K562 (cell line): ENCODE data around the gene HTR3C. TPM values are rescaled to one million over a fixed set of nuclear protein-coding genes. Genes with fewer than 3 reads are reported as not detected.

Experiments used
- ATAC-seq: fragments of 200-7000 bp; cut with Tn5 transposase; 3 replicates; pipeline ENCODE4 v1.9.1; 2020; ENCODE audit warnings: moderate library complexity
- BruUV-seq: library from RNA; stranded (reverse); fragments of 400-500 nt; replicated peaks from 2 replicates; lab custom pipeline; 2021; lab: Mats Ljungman, UMichigan
- CTCF ChIA-PET: fragments of 300-600 bp; formaldehyde crosslinking; extraction: SDS; loops from one replicate; lab custom pipeline; 2021; ENCODE audit warnings: low intra/inter-chr PET ratio; lab: Yijun Ruan, JAX
- POLR2A ChIA-PET: fragments of 300-600, 350-650 bp; sonication (Branson Sonifier 250); formaldehyde crosslinking; extraction: SDS; loops from one replicate; lab custom pipeline; 2021; ENCODE audit warnings: antibody characterized with exemption, inconsistent platforms; lab: Yijun Ruan, JAX
- DNase-seq, 4 experiments: peaks; one replicate each; pipeline versions ENCODE4 v3.0.0 to v3.0.0-alpha.2; 2011 to 2018; ENCODE audit warnings: low spot score in 3 of 4, mixed read lengths in 3 of 4; ENCODE audit errors: extremely low read depth in 1 of 4
- FAIRE-seq: peaks from 2 replicates; lab custom pipeline; 2011; peaks lifted over from hg19 to GRCh38; lab: Jason Lieb, UNC
- H2AFZ ChIP-seq: 2 replicates; pipeline ENCODE4 v1.6.0; 2011; ENCODE audit warnings: low read depth, low read length, control low read depth, inconsistent platforms
- H3K27ac ChIP-seq: fragments of 200-600 bp; 3 replicates; pipeline ENCODE4 v1.8.0; 2011; ENCODE audit warnings: low read depth, mild to moderate bottlenecking, control low read depth, inconsistent platforms, low read length, moderate library complexity, mixed read lengths; ENCODE audit errors: extremely low read depth
- H3K27me3 ChIP-seq, 2 experiments: fragments of 300-600 bp in 1 of 2; 2 replicates in 1 of 2; 3 replicates in 1 of 2; pipeline versions ENCODE4 v1.6.0 to v1.8.0; 2011; ENCODE audit warnings: inconsistent platforms in 2 of 2, low read length in 2 of 2, mild to moderate bottlenecking in 1 of 2, mixed read lengths in 1 of 2, moderate library complexity in 1 of 2; ENCODE audit not compliant: control insufficient read depth in 2 of 2, insufficient read depth in 2 of 2
- H3K36me3 ChIP-seq: fragments of 300-600 bp; 3 replicates; pipeline ENCODE4 v1.8.0; 2011; ENCODE audit warnings: mild to moderate bottlenecking, low read length, inconsistent platforms; ENCODE audit not compliant: control insufficient read depth, insufficient read depth
- H3K4me1 ChIP-seq, 2 experiments: fragments of 200-600 bp in 1 of 2; replicated peaks in 1 of 2; 2 replicates in 1 of 2; 3 replicates in 1 of 2; pipeline versions ENCODE4 v1.5.1 to v1.8.0; 2011; ENCODE audit warnings: inconsistent platforms in 2 of 2, low read length in 2 of 2, mild to moderate bottlenecking in 1 of 2, mixed read lengths in 1 of 2, moderate library complexity in 1 of 2; ENCODE audit not compliant: control insufficient read depth in 2 of 2, insufficient read depth in 2 of 2
- H3K4me2 ChIP-seq: 2 replicates; pipeline ENCODE4 v1.6.1; 2011; ENCODE audit warnings: low read length, control low read depth, inconsistent platforms, mixed read lengths; ENCODE audit not compliant: insufficient read depth
- H3K4me3 ChIP-seq: fragments of 200-600 bp; sonication (generic), shearing (Covaris generic); 2 replicates; pipeline ENCODE4 v1.5.1; 2016; ENCODE audit warnings: control low read depth, inconsistent platforms
- H3K79me2 ChIP-seq: fragments of 200-600 bp; 3 replicates; pipeline ENCODE4 v1.8.0; 2011; ENCODE audit warnings: low read length, inconsistent platforms; ENCODE audit not compliant: control insufficient read depth, insufficient read depth
- H3K9ac ChIP-seq, 2 experiments: 2 replicates each; pipeline versions ENCODE4 v1.6.0 to v1.6.1; 2011; ENCODE audit warnings: low read depth in 2 of 2, low read length in 2 of 2, control low read depth in 1 of 2, inconsistent platforms in 1 of 2, mild to moderate bottlenecking in 1 of 2, mixed read lengths in 1 of 2; ENCODE audit not compliant: insufficient read depth in 1 of 2
- H3K9me1 ChIP-seq: one replicate; pipeline ENCODE4 v1.6.0; 2011; ENCODE audit warnings: inconsistent platforms, mild to moderate bottlenecking, low read length, moderate library complexity; ENCODE audit not compliant: control insufficient read depth, insufficient read depth
- H3K9me3 ChIP-seq: replicated peaks from 2 replicates; pipeline ENCODE4 v1.5.1; 2011; ENCODE audit warnings: low read depth, low read length, inconsistent platforms; ENCODE audit not compliant: control insufficient read depth, insufficient read depth
- H4K20me1 ChIP-seq: replicated peaks from 2 replicates; pipeline ENCODE4 v1.6.1; 2011; ENCODE audit warnings: low read length, inconsistent platforms, mixed read lengths; ENCODE audit not compliant: control insufficient read depth, insufficient read depth
- BHLHE40 ChIP-seq: IDR thresholded peaks from 2 replicates; pipeline ENCODE4 v1.6.1; 2011; ENCODE audit warnings: low read length, improper control_type of control experiment
- CC2D1A ChIP-seq: fragments of 450-650 bp; IDR thresholded peaks from 2 replicates; pipeline ENCODE4 v1.6.1; 2017; ENCODE audit warnings: mild to moderate bottlenecking
- CHD2 ChIP-seq: IDR thresholded peaks from 2 replicates; pipeline ENCODE4 v1.6.1; 2011; ENCODE audit warnings: low read depth, low read length
- HMG20B ChIP-seq: fragments of 250-450 bp; sonication (Bioruptor Pico); IDR thresholded peaks from 2 replicates; pipeline ENCODE4 v1.5.0; 2021; ENCODE audit warnings: mild to moderate bottlenecking
- IFI16 ChIP-seq: fragments of 250-450 bp; sonication (Bioruptor Pico); IDR thresholded peaks from 2 replicates; pipeline ENCODE4 v2.1.2; 2022; ENCODE audit warnings: mild to moderate bottlenecking, inconsistent platforms
- ILK ChIP-seq: fragments of 450-650 bp; IDR thresholded peaks from 2 replicates; pipeline ENCODE4 v1.6.1; 2016; ENCODE audit warnings: missing genetic modification characterization, low read depth, mild to moderate bottlenecking, missing compliant biosample characterization, moderate library complexity, borderline replicate concordance
- MCM2 ChIP-seq: fragments of 450-650 bp; IDR thresholded peaks from 2 replicates; pipeline ENCODE4 v1.6.1; 2017; ENCODE audit warnings: low read depth, mild to moderate bottlenecking
- MTA2 ChIP-seq: fragments of 450-650 bp; IDR thresholded peaks from 2 replicates; pipeline ENCODE4 v1.6.1; 2016; ENCODE audit warnings: low read depth
- MYC ChIP-seq, 2 experiments: fragments of 250-450 bp in 1 of 2; sonication (Bioruptor Pico) in 1 of 2; IDR thresholded peaks; 2 replicates each; pipeline versions ENCODE4 v1.5.1 to v1.6.1; 2012 to 2021; ENCODE audit warnings: low read depth in 2 of 2, borderline replicate concordance in 1 of 2, improper control_type of control experiment in 1 of 2, low read length in 1 of 2, mild to moderate bottlenecking in 1 of 2, moderate library complexity in 1 of 2
- PML ChIP-seq: IDR thresholded peaks from 2 replicates; pipeline ENCODE4 v1.6.1; 2012; ENCODE audit warnings: low read length, inconsistent platforms
- RB1 ChIP-seq: fragments of 450-650 bp; IDR thresholded peaks from 2 replicates; pipeline ENCODE4 v1.6.1; 2017; ENCODE audit warnings: low read depth, mild to moderate bottlenecking
- SRSF9 ChIP-seq: fragments of 200-400 bp; formaldehyde crosslinking; IDR thresholded peaks from 2 replicates; pipeline ENCODE4 v1.6.1; 2017; ENCODE audit warnings: low read depth, low read length, borderline replicate concordance
- ZBTB26 ChIP-seq: fragments of 450-650 bp; formaldehyde crosslinking; IDR thresholded peaks from 2 replicates; pipeline ENCODE4 v1.4.0; 2022; ENCODE audit warnings: missing genetic modification characterization
- ZNF184 ChIP-seq: sonication (generic); formaldehyde crosslinking; IDR thresholded peaks from 2 replicates; pipeline ENCODE4 v1.5.0; 2020; ENCODE audit warnings: missing genetic modification reagents
- ZNF41 ChIP-seq: fragments of 250-450 bp; sonication (Bioruptor Pico); conservative IDR thresholded peaks from 2 replicates; pipeline ENCODE4 v1.4.0; 2020; ENCODE audit warnings: mild to moderate bottlenecking
- ZNF551 ChIP-seq: fragments of 250-450 bp; sonication (Bioruptor Pico); IDR thresholded peaks from 2 replicates; pipeline ENCODE4 v1.5.0; 2021; ENCODE audit warnings: mild to moderate bottlenecking, moderate library complexity
- ZNF668 ChIP-seq: fragments of 250-450 bp; sonication (Bioruptor Pico); IDR thresholded peaks from 2 replicates; pipeline ENCODE4 v1.8.0; 2022; ENCODE audit warnings: mild to moderate bottlenecking, inconsistent platforms
- WGBS: fragments of 100-300 bp; shearing (Covaris generic); methylation state at CpG from one replicate; pipeline ENCODE4 v1.1.6; 2016; ENCODE audit warnings: low coverage, mixed read lengths; ENCODE audit not compliant: insufficient coverage; ENCODE audit errors: missing lambda C conversion rate; 5-methylcytosine and 5-hydroxymethylcytosine counted together
- in situ Hi-C: fragments of 300-500 bp; cut with MboI; formaldehyde crosslinking; loops from 4 replicates; pipeline ENCODE4 v1.15.0; 2018; ENCODE audit warnings: inconsistent platforms, mixed read lengths
- intact Hi-C: fragments of 100-400 bp; cut with micrococcal nuclease; formaldehyde crosslinking; loops from 2 replicates; pipeline ENCODE4 v1.14.2; 2022
- polyA plus RNA-seq, 8 experiments: library from polyadenylated mRNA; depleted of rRNA in 4 of 8; stranded (reverse) in 5 of 8; unstranded in 3 of 8; fragments of >200 nt; fragmentation: Nextera tagmentation in 2 of 8; fragmentation: Illumina TruSeq in 1 of 8; extraction: Ambion mirVana in 2 of 8; extraction: Trizol in 1 of 8; gene quantifications; 2 replicates each; pipeline versions ENCODE4 v1.2.1 to v1.2.3, GENCODE V29; 2011 to 2014; ENCODE audit warnings: inconsistent platforms in 1 of 8, missing spikeins in 1 of 8
- total RNA-seq, 7 experiments: library from RNA; depleted of rRNA in 6 of 7; stranded (reverse); fragments of >200 nt in 6 of 7; fragmentation: Illumina TruSeq in 2 of 7; extraction: Trizol in 2 of 7; gene quantifications; 2 replicates each; pipeline versions ENCODE4 v1.2.1 to v1.2.3, GENCODE V29; 2011 to 2021; ENCODE audit warnings: low replicate concordance in 1 of 7
- TF ChIP-seq, protein P1 (sequence below): fragments of 450-650 bp; IDR thresholded peaks from 2 replicates; pipeline ENCODE4 v1.6.1; 2014; ENCODE audit warnings: low read depth, mild to moderate bottlenecking, moderate library complexity, borderline replicate concordance
- TF ChIP-seq, protein P2 (sequence below): fragments of 250-450 bp; sonication (Bioruptor Pico); IDR thresholded peaks from 2 replicates; pipeline ENCODE4 v1.4.0; 2020; ENCODE audit warnings: mild to moderate bottlenecking, moderate library complexity
- TF ChIP-seq, protein P3 (sequence below): fragments of 250-450 bp; sonication (Bioruptor Pico); IDR thresholded peaks from 2 replicates; pipeline ENCODE4 v1.4.0; 2020

HTR3C gene
- total and polyA plus RNA-seq, 9 of the 15 experiments (the other 6 are each of a cell fraction or from before 2014, with no cell fraction given), result 0.04 to 0.06 TPM; not detected in 7

DNA sequence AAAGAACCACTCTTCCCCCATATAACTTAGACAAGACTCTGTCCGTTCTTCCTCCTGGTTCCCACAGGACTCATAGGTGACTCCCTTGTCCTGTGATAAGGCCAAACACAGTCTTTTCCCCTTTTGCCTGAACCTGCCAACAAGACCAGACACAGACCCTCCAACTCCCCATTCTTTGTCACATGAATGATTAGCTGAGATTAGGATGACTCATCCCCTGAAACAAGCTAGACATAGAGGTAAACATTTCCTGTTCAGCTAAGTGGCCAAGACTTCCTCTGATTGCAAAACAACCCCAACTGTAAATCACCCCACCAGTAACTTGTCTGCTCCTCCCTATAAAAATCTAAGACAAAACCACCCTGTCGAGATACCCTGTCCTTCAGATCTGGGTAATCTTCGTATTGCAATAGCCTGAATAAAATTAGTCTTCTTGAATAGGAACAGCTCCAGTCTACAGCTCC, 32.6 kb downstream of the HTR3C start:
- no peak overlapping the region for H3K4me2 ChIP-seq
- DNase-seq (peak in 2 of 4 experiments; percentile 46 to 53), FAIRE-seq (peak; percentile 82), ATAC-seq (peak; percentile 74)
- no peak overlapping the region for H3K9ac ChIP-seq
- no peak overlapping the region for H3K4me3 ChIP-seq
- peaks cover 4 to 18% of the 10 kb centered on the region in 2 experiments; a peak in 3 of 5 replicates for H3K4me1 ChIP-seq
- intact Hi-C loops, result no loop called here
- H4K20me1 ChIP-seq, result no peaks in the 10 kb centered on the region
- no peaks in the 10 kb centered on the region for H3K9me3 ChIP-seq
- WGBS, result 2% methylated on average over 3 of the region's 3 CpGs
- no peak overlapping the region for H3K27ac ChIP-seq
- no peaks in the 10 kb centered on the region for H3K79me2 ChIP-seq
- no peak overlapping the region for H2AFZ ChIP-seq
- H3K36me3 ChIP-seq, result no peaks in the 10 kb centered on the region
- CTCF ChIA-PET, result no interaction called here
- H3K27me3 ChIP-seq, result no peaks in the 10 kb centered on the region; a peak in 1 of 5 replicates
- no peaks in the 10 kb centered on the region for H3K9me1 ChIP-seq
- no TSS peak for BruUV-seq
- POLR2A ChIA-PET, result no interaction called here
- in situ Hi-C loops, result no loop called here
- TF ChIP-seq ZNF41 (CRISPR knock-in tag) (no peak), MTA2 (no peak), ZBTB26 (no peak), HMG20B (no peak), SRSF9 (no peak), ZNF668 (CRISPR knock-in tag) (no peak), ZNF184 (no peak), PML (no peak), ZNF551 (CRISPR knock-in tag) (no peak), MYC (IDR thresholded peaks at IDR 0.05; ENCODE audit: low read depth, low read length) (no peak), MYC (CRISPR knock-in tag; IDR thresholded peaks at IDR 0.05; ENCODE audit: borderline replicate concordance, low read depth) (no peak), MCM2 (no peak), RB1 (no peak), CC2D1A (no peak), IFI16 (no peak), CHD2 (no peak), BHLHE40 (peak; percentile 72), ILK (tag) (no peak)
- TF ChIP-seq, protein P1, sequence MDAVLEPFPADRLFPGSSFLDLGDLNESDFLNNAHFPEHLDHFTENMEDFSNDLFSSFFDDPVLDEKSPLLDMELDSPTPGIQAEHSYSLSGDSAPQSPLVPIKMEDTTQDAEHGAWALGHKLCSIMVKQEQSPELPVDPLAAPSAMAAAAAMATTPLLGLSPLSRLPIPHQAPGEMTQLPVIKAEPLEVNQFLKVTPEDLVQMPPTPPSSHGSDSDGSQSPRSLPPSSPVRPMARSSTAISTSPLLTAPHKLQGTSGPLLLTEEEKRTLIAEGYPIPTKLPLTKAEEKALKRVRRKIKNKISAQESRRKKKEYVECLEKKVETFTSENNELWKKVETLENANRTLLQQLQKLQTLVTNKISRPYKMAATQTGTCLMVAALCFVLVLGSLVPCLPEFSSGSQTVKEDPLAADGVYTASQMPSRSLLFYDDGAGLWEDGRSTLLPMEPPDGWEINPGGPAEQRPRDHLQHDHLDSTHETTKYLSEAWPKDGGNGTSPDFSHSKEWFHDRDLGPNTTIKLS, result no peak
- TF ChIP-seq, protein P2, sequence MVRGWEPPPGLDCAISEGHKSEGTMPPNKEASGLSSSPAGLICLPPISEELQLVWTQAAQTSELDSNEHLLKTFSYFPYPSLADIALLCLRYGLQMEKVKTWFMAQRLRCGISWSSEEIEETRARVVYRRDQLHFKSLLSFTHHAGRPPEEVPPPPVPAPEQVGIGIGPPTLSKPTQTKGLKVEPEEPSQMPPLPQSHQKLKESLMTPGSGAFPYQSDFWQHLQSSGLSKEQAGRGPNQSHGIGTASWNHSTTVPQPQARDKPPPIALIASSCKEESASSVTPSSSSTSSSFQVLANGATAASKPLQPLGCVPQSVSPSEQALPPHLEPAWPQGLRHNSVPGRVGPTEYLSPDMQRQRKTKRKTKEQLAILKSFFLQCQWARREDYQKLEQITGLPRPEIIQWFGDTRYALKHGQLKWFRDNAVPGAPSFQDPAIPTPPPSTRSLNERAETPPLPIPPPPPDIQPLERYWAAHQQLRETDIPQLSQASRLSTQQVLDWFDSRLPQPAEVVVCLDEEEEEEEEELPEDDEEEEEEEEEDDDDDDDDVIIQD, result no peak
- TF ChIP-seq, protein P3, sequence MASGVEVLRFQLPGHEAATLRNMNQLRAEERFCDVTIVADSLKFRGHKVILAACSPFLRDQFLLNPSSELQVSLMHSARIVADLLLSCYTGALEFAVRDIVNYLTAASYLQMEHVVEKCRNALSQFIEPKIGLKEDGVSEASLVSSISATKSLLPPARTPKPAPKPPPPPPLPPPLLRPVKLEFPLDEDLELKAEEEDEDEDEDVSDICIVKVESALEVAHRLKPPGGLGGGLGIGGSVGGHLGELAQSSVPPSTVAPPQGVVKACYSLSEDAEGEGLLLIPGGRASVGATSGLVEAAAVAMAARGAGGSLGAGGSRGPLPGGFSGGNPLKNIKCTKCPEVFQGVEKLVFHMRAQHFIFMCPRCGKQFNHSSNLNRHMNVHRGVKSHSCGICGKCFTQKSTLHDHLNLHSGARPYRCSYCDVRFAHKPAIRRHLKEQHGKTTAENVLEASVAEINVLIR, result no peak
